Measurements from ENCODE around the gene KRTAP6-2.

Gene KRTAP6-2

DNA sequence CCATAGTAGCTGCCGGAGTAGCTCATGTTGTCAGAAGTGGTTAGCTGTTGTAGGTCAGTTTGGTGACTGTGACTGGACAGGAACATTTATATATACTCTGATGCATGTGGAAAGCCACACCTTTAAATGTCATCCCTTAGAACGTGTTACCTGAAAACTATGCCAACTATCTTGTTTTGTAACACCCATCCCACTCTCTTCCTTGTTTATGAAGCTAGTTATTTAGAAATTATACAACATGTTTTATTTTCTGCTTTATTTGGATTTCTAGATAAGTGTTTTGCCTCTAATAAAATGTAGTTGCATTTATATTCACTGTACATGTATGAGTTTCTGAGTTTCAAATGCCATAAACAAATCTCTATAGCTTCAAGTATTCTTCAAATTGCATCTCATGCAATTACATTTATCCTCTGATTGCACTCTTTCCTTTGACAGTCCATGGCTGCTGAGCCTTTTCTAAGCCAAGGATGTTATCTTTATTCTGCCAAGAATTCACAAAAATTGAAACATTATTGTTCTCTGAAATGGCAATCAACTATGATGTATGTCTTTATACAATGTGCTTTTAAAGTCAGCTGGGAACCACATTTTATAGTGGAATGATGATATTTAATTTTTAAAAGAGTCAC is 37.3 kb downstream of the KRTAP6-2 start, which contains the start of gene KRTAP19-7:
TSS of gene KRTAP19-7 (minus strand) at position 51 of the 632 bp plus-strand sequence. CDS start at position 26, 25 bp downstream.
- Histone ChIP-seq H3K27ac (ENCODE audit: low read depth, low read length, poor library complexity, severe bottlenecking) (no peak within 1 kb of the TSS), H3K9me3 (ENCODE audit: low read length) (no peaks in the 10 kb centered on the region), H3K4me2 (ENCODE audit: low read length) (no peak within 1 kb of the TSS), H3K36me3 (ENCODE audit: insufficient read depth, low read length) (no peaks in the 10 kb centered on the region), H3K9ac (ENCODE audit: low read length) (no peak within 1 kb of the TSS), H3K79me2 (ENCODE audit: insufficient read depth, low read length) (no peaks in the 10 kb centered on the region), H4K20me1 (ENCODE audit: insufficient read depth, low read length) (no peaks in the 10 kb centered on the region), H2AFZ (ENCODE audit: low read length) (no peak within 1 kb of the TSS), H3K9me2 (ENCODE audit: low read depth, low read length) (no peaks in the 10 kb centered on the region), H3K4me3 (ENCODE audit: low read depth, low read length, poor library complexity, severe bottlenecking) (no peak within 1 kb of the TSS), H3K4me1 (ENCODE audit: insufficient read depth, low read length, severe bottlenecking) (no peaks in the 10 kb centered on the region), H3K27me3 (ENCODE audit: insufficient read depth, low read length) (no peaks in the 10 kb centered on the region), H3F3A (ENCODE audit: insufficient read depth, low read length) (no peaks in the 10 kb centered on the region)
- TF ChIP-seq EZH2 (IDR thresholded peaks at IDR 0.05; ENCODE audit: borderline replicate concordance, low read length) = no peak
- TF ChIP-seq, protein P1, sequence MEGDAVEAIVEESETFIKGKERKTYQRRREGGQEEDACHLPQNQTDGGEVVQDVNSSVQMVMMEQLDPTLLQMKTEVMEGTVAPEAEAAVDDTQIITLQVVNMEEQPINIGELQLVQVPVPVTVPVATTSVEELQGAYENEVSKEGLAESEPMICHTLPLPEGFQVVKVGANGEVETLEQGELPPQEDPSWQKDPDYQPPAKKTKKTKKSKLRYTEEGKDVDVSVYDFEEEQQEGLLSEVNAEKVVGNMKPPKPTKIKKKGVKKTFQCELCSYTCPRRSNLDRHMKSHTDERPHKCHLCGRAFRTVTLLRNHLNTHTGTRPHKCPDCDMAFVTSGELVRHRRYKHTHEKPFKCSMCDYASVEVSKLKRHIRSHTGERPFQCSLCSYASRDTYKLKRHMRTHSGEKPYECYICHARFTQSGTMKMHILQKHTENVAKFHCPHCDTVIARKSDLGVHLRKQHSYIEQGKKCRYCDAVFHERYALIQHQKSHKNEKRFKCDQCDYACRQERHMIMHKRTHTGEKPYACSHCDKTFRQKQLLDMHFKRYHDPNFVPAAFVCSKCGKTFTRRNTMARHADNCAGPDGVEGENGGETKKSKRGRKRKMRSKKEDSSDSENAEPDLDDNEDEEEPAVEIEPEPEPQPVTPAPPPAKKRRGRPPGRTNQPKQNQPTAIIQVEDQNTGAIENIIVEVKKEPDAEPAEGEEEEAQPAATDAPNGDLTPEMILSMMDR (IDR thresholded peaks at IDR 0.05; ENCODE audit: low read length) = no peak

DNA sequence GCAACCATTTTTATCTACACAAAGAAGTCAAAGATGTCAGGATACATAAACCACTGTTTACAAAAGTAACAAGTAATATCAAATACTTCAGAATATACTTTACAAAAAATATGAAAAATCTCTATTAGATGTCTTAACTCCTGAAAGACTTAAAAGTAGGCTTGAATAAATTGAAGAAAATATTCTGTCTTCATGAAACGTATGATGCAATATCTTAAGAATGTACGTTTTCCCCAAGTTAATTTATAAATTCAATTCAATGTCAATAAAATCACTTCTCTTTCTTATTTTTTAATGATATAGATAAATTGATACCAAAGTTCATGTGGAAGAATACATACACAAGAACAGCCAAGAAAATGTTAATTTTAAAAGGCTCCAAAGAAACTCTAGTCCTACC is 43.6 kb downstream of the KRTAP6-2 start:
- H3F3A ChIP-seq (ENCODE audit: insufficient read depth, low read length) = no peaks in the 10 kb centered on the region
- no peaks in the 10 kb centered on the region for H3K79me2 ChIP-seq (ENCODE audit: insufficient read depth, low read length)
- H3K27ac ChIP-seq (ENCODE audit: low read depth, low read length, poor library complexity, severe bottlenecking) = no peak overlapping the region
- H3K36me3 ChIP-seq (ENCODE audit: insufficient read depth, low read length) = no peaks in the 10 kb centered on the region
- no peaks in the 10 kb centered on the region for H4K20me1 ChIP-seq (ENCODE audit: insufficient read depth, low read length)
- H3K4me3 ChIP-seq (ENCODE audit: low read depth, low read length, poor library complexity, severe bottlenecking) = no peak overlapping the region
- H3K9ac ChIP-seq (ENCODE audit: low read length) = no peak overlapping the region
- H3K27me3 ChIP-seq (ENCODE audit: insufficient read depth, low read length) = no peaks in the 10 kb centered on the region
- TF ChIP-seq, protein P1 (IDR thresholded peaks at IDR 0.05; ENCODE audit: low read length) = no peak
- no peak for TF ChIP-seq EZH2 (IDR thresholded peaks at IDR 0.05; ENCODE audit: borderline replicate concordance, low read length)
- no peak overlapping the region for H2AFZ ChIP-seq (ENCODE audit: low read length)
- H3K4me1 ChIP-seq (ENCODE audit: insufficient read depth, low read length, severe bottlenecking) = no peaks in the 10 kb centered on the region
- no peaks in the 10 kb centered on the region for H3K9me2 ChIP-seq (ENCODE audit: low read depth, low read length)
- no peak overlapping the region for H3K4me2 ChIP-seq (ENCODE audit: low read length)
- no peaks in the 10 kb centered on the region for H3K9me3 ChIP-seq (ENCODE audit: low read length)

DNA sequence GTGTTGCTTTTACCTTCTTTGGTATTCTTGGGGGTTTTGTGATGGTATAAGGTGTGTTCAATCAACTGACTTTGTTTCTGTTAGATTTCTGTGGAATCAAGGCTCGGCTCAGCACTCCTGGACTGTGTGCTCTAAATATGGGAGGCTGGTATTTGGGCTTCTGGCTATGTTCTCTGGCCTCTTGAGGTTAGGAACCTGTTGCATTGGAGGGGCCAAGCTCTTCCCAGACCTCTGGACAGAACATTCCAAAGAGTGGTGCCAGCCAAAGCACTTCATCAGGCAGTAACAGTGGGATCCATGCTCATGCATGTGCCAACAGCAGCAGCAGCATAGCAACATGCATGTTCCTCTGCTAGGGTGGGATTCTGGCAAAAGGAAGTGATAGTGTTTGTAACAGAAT is 45.9 kb downstream of the KRTAP6-2 start:
- Histone ChIP-seq H3K79me2 (ENCODE audit: insufficient read depth, low read length) (no peaks in the 10 kb centered on the region), H3K9me2 (ENCODE audit: low read depth, low read length) (no peaks in the 10 kb centered on the region), H3K9ac (ENCODE audit: low read length) (no peak overlapping the region), H3F3A (ENCODE audit: insufficient read depth, low read length) (no peaks in the 10 kb centered on the region), H3K4me1 (ENCODE audit: insufficient read depth, low read length, severe bottlenecking) (no peaks in the 10 kb centered on the region), H3K36me3 (ENCODE audit: insufficient read depth, low read length) (no peaks in the 10 kb centered on the region), H3K27me3 (ENCODE audit: insufficient read depth, low read length) (no peaks in the 10 kb centered on the region), H3K4me3 (ENCODE audit: low read depth, low read length, poor library complexity, severe bottlenecking) (no peak overlapping the region), H4K20me1 (ENCODE audit: insufficient read depth, low read length) (no peaks in the 10 kb centered on the region), H3K9me3 (ENCODE audit: low read length) (no peaks in the 10 kb centered on the region), H2AFZ (ENCODE audit: low read length) (no peak overlapping the region), H3K27ac (ENCODE audit: low read depth, low read length, poor library complexity, severe bottlenecking) (no peak overlapping the region), H3K4me2 (ENCODE audit: low read length) (no peak overlapping the region)
- no peak for TF ChIP-seq EZH2 (IDR thresholded peaks at IDR 0.05; ENCODE audit: borderline replicate concordance, low read length)
- TF ChIP-seq, protein P1 (IDR thresholded peaks at IDR 0.05; ENCODE audit: low read length) = no peak

All from OCI-LY1 (cell line).